NCI-H524 treated with DMSO at 0.1 percent for 48 hours (cell line): ENCODE data around the gene HECW1.

ENCODE experiments used
- DNase-seq: peaks from one replicate; lab custom pipeline; 2025; lab: John Stamatoyannopoulos, UW

Gene HECW1

GRCh38 chr7:43437001-43437400 is 324.6 kb downstream of the HECW1 start:
- DNase-seq = no peak

GRCh38 chr7:43438897-43439479 is 326.5 kb downstream of the HECW1 start:
- no peak for DNase-seq

GRCh38 chr7:43439631-43440401 is 327.4 kb downstream of the HECW1 start:
- DNase-seq = no peak

- DNase-seq = no peak
Measured at GRCh38 chr7:43441231-43442130, 329.0 kb downstream of the HECW1 start.

- no peak for DNase-seq
Measured at GRCh38 chr7:43443381-43443780, 330.9 kb downstream of the HECW1 start.

- DNase-seq = no peak
Measured at GRCh38 chr7:43444711-43445578, 332.5 kb downstream of the HECW1 start.

- DNase-seq = no peak
Measured at GRCh38 chr7:43449577-43449976, 337.1 kb downstream of the HECW1 start.

GRCh38 chr7:43450894-43451293 is 338.4 kb downstream of the HECW1 start:
- no peak for DNase-seq

GRCh38 chr7:43454936-43455518 is 342.6 kb downstream of the HECW1 start:
- DNase-seq = no peak

- DNase-seq = no peak
Measured at GRCh38 chr7:43456200-43456599, 343.8 kb downstream of the HECW1 start.

- no peak for DNase-seq
Measured at GRCh38 chr7:43458330-43459018, 346.0 kb downstream of the HECW1 start.

GRCh38 chr7:43459019-43459337 is 346.5 kb downstream of the HECW1 start:
- no peak for DNase-seq

- no peak for DNase-seq
Measured at GRCh38 chr7:43460733-43461348, 348.4 kb downstream of the HECW1 start.

GRCh38 chr7:43461349-43462024 is 349.0 kb downstream of the HECW1 start:
- no peak for DNase-seq

GRCh38 chr7:43462836-43463235 is 350.4 kb downstream of the HECW1 start:
- no peak for DNase-seq

GRCh38 chr7:43463401-43463980 is 351.0 kb downstream of the HECW1 start:
- DNase-seq = no peak

- no peak for DNase-seq
Measured at GRCh38 chr7:43465581-43466554, 353.4 kb downstream of the HECW1 start.

- DNase-seq = no peak
Measured at GRCh38 chr7:43467406-43467805, 355.0 kb downstream of the HECW1 start.
